ENCODE measurements around the gene TARDBP. TPM values are rescaled to one million over a fixed set of nuclear protein-coding genes. Genes with fewer than 3 reads are reported as not detected.

Gene TARDBP
- total and polyA plus RNA-seq, 9 of the 15 experiments (the other 6 are each of a cell fraction or from before 2014, with no cell fraction given) = 122 to 515 (median 243) TPM

DNA sequence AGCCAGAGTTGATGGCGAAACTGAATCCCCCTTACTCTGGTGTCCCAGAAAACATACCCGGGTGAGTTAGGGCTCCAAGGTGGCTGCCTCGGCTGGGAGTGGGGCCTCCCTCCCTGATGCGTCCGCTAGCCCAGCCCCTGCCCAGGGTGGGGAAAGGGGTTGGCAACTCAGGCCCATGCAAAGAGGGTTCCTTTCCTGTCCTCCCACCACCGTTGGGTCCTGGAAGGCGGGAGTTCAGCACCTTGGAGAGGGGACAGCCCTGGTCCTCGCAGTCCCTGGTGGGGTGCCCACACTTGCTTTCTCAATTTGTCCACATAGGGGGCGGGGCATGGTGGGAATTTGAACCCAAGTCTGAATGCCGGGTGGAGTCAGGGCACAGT lies 41.3 kb downstream of the TARDBP start (continued):
- TF ChIP-seq XRCC5 (IDR thresholded peaks at IDR 0.05; ENCODE audit: low read depth, low read length) (0 out of 2 replicates have a peak, but pooled peaks have one; percentile 75), ZBTB7A (IDR thresholded peaks at IDR 0.05; ENCODE audit: borderline replicate concordance, control insufficient read depth, low read depth, low read length) (peak; percentile 19; the same call in 1 of the 2 replicates), SAFB (IDR thresholded peaks at IDR 0.05; ENCODE audit: borderline replicate concordance, low read depth, low read length) (peak; percentile 49; the same call in 1 of the 2 replicates), FOS (IDR thresholded peaks at IDR 0.05; ENCODE audit: extremely low read depth, insufficient read length) (no peak), ZNF316 (IDR thresholded peaks at IDR 0.05) (no peak), ZNF282 (CRISPR knock-in tag; IDR thresholded peaks at IDR 0.05) (0 out of 2 replicates have a peak, but pooled peaks have one; percentile 53), FOXK1 (CRISPR knock-in tag; IDR thresholded peaks at IDR 0.05; ENCODE audit: borderline replicate concordance) (peak; percentile 64; the same call in 1 of the 2 replicates), ZNF561 (CRISPR knock-in tag; conservative IDR thresholded peaks at IDR 0.05) (no peak), POLR2B (IDR thresholded peaks at IDR 0.05; ENCODE audit: low read depth, partially characterized antibody) (peak; percentile 59), SIN3A (IDR thresholded peaks at IDR 0.05; ENCODE audit: borderline replicate concordance in 2 of 2, control insufficient read depth in 1 of 2, low read depth in 2 of 2, low read length in 2 of 2) (peak in 1 of 2 experiments; percentile 88; a peak in 2 of 4 replicates), BMI1 (IDR thresholded peaks at IDR 0.05; ENCODE audit: low read length) (no peak), CREM (IDR thresholded peaks at IDR 0.05; ENCODE audit: low read depth) (0 out of 2 replicates have a peak, but pooled peaks have one; percentile 3)
- TF ChIP-seq, protein P1, sequence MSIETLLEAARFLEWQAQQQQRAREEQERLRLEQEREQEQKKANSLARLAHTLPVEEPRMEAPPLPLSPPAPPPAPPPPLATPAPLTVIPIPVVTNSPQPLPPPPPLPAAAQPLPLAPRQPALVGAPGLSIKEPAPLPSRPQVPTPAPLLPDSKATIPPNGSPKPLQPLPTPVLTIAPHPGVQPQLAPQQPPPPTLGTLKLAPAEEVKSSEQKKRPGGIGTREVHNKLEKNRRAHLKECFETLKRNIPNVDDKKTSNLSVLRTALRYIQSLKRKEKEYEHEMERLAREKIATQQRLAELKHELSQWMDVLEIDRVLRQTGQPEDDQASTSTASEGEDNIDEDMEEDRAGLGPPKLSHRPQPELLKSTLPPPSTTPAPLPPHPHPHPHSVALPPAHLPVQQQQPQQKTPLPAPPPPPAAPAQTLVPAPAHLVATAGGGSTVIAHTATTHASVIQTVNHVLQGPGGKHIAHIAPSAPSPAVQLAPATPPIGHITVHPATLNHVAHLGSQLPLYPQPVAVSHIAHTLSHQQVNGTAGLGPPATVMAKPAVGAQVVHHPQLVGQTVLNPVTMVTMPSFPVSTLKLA (conservative IDR thresholded peaks at IDR 0.05) = peak in 1 of 2 experiments; percentile 52; a peak in 2 of 4 replicates
- TF ChIP-seq, protein P2, sequence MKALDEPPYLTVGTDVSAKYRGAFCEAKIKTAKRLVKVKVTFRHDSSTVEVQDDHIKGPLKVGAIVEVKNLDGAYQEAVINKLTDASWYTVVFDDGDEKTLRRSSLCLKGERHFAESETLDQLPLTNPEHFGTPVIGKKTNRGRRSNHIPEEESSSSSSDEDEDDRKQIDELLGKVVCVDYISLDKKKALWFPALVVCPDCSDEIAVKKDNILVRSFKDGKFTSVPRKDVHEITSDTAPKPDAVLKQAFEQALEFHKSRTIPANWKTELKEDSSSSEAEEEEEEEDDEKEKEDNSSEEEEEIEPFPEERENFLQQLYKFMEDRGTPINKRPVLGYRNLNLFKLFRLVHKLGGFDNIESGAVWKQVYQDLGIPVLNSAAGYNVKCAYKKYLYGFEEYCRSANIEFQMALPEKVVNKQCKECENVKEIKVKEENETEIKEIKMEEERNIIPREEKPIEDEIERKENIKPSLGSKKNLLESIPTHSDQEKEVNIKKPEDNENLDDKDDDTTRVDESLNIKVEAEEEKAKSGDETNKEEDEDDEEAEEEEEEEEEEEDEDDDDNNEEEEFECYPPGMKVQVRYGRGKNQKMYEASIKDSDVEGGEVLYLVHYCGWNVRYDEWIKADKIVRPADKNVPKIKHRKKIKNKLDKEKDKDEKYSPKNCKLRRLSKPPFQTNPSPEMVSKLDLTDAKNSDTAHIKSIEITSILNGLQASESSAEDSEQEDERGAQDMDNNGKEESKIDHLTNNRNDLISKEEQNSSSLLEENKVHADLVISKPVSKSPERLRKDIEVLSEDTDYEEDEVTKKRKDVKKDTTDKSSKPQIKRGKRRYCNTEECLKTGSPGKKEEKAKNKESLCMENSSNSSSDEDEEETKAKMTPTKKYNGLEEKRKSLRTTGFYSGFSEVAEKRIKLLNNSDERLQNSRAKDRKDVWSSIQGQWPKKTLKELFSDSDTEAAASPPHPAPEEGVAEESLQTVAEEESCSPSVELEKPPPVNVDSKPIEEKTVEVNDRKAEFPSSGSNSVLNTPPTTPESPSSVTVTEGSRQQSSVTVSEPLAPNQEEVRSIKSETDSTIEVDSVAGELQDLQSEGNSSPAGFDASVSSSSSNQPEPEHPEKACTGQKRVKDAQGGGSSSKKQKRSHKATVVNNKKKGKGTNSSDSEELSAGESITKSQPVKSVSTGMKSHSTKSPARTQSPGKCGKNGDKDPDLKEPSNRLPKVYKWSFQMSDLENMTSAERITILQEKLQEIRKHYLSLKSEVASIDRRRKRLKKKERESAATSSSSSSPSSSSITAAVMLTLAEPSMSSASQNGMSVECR (CRISPR knock-in tag; IDR thresholded peaks at IDR 0.05) = peak; percentile 48; the same call in 1 of the 2 replicates
- TF ChIP-seq, protein P3, sequence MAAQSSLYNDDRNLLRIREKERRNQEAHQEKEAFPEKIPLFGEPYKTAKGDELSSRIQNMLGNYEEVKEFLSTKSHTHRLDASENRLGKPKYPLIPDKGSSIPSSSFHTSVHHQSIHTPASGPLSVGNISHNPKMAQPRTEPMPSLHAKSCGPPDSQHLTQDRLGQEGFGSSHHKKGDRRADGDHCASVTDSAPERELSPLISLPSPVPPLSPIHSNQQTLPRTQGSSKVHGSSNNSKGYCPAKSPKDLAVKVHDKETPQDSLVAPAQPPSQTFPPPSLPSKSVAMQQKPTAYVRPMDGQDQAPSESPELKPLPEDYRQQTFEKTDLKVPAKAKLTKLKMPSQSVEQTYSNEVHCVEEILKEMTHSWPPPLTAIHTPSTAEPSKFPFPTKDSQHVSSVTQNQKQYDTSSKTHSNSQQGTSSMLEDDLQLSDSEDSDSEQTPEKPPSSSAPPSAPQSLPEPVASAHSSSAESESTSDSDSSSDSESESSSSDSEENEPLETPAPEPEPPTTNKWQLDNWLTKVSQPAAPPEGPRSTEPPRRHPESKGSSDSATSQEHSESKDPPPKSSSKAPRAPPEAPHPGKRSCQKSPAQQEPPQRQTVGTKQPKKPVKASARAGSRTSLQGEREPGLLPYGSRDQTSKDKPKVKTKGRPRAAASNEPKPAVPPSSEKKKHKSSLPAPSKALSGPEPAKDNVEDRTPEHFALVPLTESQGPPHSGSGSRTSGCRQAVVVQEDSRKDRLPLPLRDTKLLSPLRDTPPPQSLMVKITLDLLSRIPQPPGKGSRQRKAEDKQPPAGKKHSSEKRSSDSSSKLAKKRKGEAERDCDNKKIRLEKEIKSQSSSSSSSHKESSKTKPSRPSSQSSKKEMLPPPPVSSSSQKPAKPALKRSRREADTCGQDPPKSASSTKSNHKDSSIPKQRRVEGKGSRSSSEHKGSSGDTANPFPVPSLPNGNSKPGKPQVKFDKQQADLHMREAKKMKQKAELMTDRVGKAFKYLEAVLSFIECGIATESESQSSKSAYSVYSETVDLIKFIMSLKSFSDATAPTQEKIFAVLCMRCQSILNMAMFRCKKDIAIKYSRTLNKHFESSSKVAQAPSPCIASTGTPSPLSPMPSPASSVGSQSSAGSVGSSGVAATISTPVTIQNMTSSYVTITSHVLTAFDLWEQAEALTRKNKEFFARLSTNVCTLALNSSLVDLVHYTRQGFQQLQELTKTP (IDR thresholded peaks at IDR 0.05; ENCODE audit: low read depth in 1 of 2, partially characterized antibody in 2 of 2) = peak in 1 of 2 experiments; percentile 63

All from K562 (cell line).